NT2/D1 (cell line): ENCODE measurements around the gene SORCS1.
"Not testable (repeated sequence)": the region's sequence is repeated elsewhere in the genome, so short reads cannot be mapped to it uniquely, and the experiment has no call there.

Experiments used
- DNase-seq: peaks from one replicate; pipeline ENCODE4 v3.0.0-alpha.2; 2011; ENCODE audit warnings: low read depth, low spot score
- H3K27me3 ChIP-seq: 2 replicates; pipeline ENCODE4 v1.6.0; 2011; ENCODE audit warnings: mild to moderate bottlenecking; ENCODE audit not compliant: insufficient read length, insufficient read depth
- H3K36me3 ChIP-seq: 2 replicates; pipeline ENCODE4 v1.6.1; 2011; ENCODE audit warnings: mild to moderate bottlenecking, low read length, mixed read lengths; ENCODE audit not compliant: insufficient read depth, insufficient read length
- H3K4me1 ChIP-seq: 2 replicates; pipeline ENCODE4 v1.5.1; 2011; ENCODE audit not compliant: insufficient read depth, insufficient read length
- H3K4me3 ChIP-seq: 2 replicates; pipeline ENCODE4 v1.5.1; 2011; ENCODE audit warnings: low read depth; ENCODE audit not compliant: insufficient read length
- H3K9ac ChIP-seq: 2 replicates; pipeline ENCODE4 v1.6.0; 2011; ENCODE audit warnings: low read depth; ENCODE audit not compliant: insufficient read length
- H3K9me3 ChIP-seq: 2 replicates; pipeline ENCODE4 v1.5.1; 2011; ENCODE audit warnings: mild to moderate bottlenecking, low read length; ENCODE audit not compliant: insufficient read depth
- SUZ12 ChIP-seq: IDR thresholded peaks from 2 replicates; pipeline ENCODE4 v1.6.1; 2011; ENCODE audit not compliant: insufficient read length, insufficient read depth; ENCODE audit errors: extremely low read depth
- YY1 ChIP-seq: IDR thresholded peaks from 2 replicates; pipeline ENCODE4 v1.6.1; 2011; ENCODE audit not compliant: insufficient read length, insufficient read depth
- ZNF274 ChIP-seq: IDR thresholded peaks from 2 replicates; pipeline ENCODE4 v1.6.1; 2011; ENCODE audit warnings: mild to moderate bottlenecking, low read depth, low read length

SORCS1 gene

DNA sequence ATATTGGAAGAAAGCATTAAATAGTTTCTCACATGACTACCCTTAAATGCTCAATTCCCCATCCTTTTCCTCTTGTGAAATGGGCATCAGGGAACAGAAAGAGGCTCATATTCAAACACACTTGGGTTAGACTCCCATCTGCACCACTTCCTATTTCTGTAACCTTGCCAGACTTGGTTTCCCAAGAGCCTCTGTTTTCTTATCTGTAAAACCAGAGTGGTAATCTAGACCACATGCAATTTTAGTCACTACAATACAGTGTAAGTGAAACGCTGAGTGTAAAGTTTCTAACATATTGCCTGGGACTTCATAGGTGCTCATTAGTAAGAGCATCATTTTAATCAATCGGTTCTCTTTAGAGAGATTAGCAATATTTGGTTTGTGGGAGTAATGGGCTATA lies 136.3 kb downstream of the SORCS1 start:
- H3K36me3 ChIP-seq = no peaks in the 10 kb centered on the region
- H3K4me3 ChIP-seq = no peak overlapping the region
- TF ChIP-seq SUZ12 (no peak), ZNF274 (no peak), YY1 (no peak)
- DNase-seq = no peak
- H3K4me1 ChIP-seq = peaks cover 1% of the 10 kb centered on the region
- no peaks in the 10 kb centered on the region for H3K9me3 ChIP-seq
- no peaks in the 10 kb centered on the region for H3K27me3 ChIP-seq
- no peak overlapping the region for H3K9ac ChIP-seq

DNA sequence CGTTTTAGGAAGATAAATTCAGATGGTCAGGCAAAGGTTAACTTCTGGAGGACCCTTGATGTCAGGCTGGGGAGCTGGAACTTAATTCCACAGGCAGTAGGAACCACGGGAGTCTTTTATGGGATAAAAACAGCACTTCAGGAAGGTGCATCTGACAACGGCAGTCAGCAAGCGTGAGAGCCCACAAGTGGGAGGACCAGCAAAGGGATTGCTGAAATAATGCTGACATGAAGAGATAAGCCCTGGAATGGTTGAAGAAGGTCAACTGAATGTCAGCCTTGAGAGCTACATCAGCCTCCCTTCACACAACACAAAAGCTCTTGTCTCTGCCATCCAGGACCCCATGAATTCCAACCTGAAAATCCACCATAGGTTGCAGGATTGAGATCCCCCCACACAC lies 138.8 kb downstream of the SORCS1 start:
- Histone ChIP-seq H3K4me1 (no peaks in the 10 kb centered on the region), H3K27me3 (no peaks in the 10 kb centered on the region), H3K36me3 (no peaks in the 10 kb centered on the region), H3K4me3 (no peak overlapping the region), H3K9ac (no peak overlapping the region), H3K9me3 (no peaks in the 10 kb centered on the region)
- no peak for DNase-seq
- TF ChIP-seq SUZ12 (no peak), YY1 (no peak), ZNF274 (no peak)

GRCh38 chr10:107024033-107024432 lies 140.5 kb downstream of the SORCS1 start:
- H3K9ac ChIP-seq, H3K36me3 ChIP-seq, H3K4me1 ChIP-seq, H3K27me3 ChIP-seq, DNase-seq, H3K9me3 ChIP-seq, H3K4me3 ChIP-seq: not testable (repeated sequence)

DNA sequence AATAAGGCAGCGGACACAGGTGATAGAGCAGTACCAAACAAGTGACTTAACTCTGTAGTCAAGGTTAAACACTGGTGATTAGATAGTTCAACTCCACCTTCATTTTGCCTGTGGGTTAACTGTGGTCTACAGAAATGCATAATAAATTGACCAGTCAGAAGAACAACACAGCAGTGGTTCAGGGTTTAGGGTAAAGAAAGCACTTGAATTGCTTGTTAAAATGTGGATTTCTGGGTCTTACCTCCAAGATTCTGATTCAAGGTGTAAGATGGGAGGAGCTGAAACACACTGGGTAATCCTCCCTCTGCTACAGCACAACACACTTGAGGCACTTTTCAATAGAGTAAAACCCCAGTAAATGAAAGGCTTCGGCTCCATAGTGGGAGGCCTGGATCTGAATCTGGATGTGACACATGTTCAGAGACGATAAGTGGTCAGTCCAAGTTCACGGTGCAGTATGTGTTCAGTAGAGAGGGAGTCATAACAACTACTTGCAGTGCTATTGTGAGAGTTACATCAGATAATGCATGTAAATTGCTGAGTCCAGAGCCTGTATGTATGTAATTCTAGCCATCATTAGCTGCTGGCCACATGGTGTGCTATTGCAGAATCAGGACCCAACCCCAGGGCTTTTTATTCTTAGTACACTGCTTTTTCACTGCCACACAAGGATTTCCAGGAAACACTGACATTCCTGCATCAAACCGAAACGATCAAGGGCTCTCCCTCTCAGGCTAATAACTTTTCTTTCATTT lies 141.7 kb downstream of the SORCS1 start:
- Histone ChIP-seq H3K36me3 (no peaks in the 10 kb centered on the region), H3K4me1 (no peaks in the 10 kb centered on the region), H3K9me3 (no peaks in the 10 kb centered on the region), H3K9ac (no peak overlapping the region), H3K4me3 (no peak overlapping the region), H3K27me3 (no peaks in the 10 kb centered on the region)
- DNase-seq = no peak
- TF ChIP-seq ZNF274 (no peak), SUZ12 (no peak), YY1 (no peak)

DNA sequence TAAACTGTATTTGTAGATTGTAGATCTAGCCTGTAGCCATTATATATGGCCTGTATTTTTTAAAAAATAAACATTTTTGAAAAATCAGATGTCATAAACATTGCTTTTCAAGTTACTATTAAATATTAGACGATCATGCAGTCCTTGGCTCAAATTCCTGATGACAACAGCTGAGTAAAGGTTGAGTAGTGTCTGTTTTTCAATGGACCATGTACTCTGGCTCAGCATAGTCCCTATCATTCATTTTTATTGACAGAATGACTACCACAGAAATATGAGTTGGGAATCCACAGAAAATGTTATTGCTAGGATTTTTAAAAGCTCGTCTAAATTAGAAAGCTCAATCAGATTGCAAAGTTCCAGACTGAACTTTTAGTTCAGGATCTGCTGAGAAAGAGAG lies 145.4 kb downstream of the SORCS1 start:
- Histone ChIP-seq H3K4me3 (no peak overlapping the region), H3K4me1 (no peaks in the 10 kb centered on the region), H3K36me3 (no peaks in the 10 kb centered on the region), H3K9me3 (no peaks in the 10 kb centered on the region), H3K9ac (no peak overlapping the region), H3K27me3 (no peaks in the 10 kb centered on the region)
- no peak for TF ChIP-seq SUZ12
- TF ChIP-seq ZNF274 = no peak
- no peak for DNase-seq

- DNase-seq = no peak
- H3K9me3 ChIP-seq = no peaks in the 10 kb centered on the region
- TF ChIP-seq YY1 (no peak), SUZ12 (no peak), ZNF274 (no peak)
- H3K4me3 ChIP-seq = no peak overlapping the region
- H3K36me3 ChIP-seq = no peaks in the 10 kb centered on the region
- H3K9ac ChIP-seq = no peak overlapping the region
- H3K4me1 ChIP-seq = no peaks in the 10 kb centered on the region
- no peaks in the 10 kb centered on the region for H3K27me3 ChIP-seq
Measured at GRCh38 chr10:107013258-107014006, 151.1 kb downstream of the SORCS1 start.

GRCh38 chr10:107011992-107012391 lies 152.5 kb downstream of the SORCS1 start:
- Histone ChIP-seq H3K9ac (no peak overlapping the region), H3K4me3 (no peak overlapping the region), H3K4me1 (no peaks in the 10 kb centered on the region), H3K9me3 (no peaks in the 10 kb centered on the region), H3K27me3 (no peaks in the 10 kb centered on the region), H3K36me3 (no peaks in the 10 kb centered on the region)
- TF ChIP-seq SUZ12 = no peak
- DNase-seq = no peak
